GM19239 (cell line): ENCODE results near the gene PPP1R9B.

Source experiments
- DNase-seq: peaks from one replicate; pipeline ENCODE4 v3.0.0; 2011; ENCODE audit warnings: low spot score; ENCODE audit not compliant: insufficient read length
- FAIRE-seq: peaks from 2 replicates; lab custom pipeline; 2011; peaks lifted over from hg19 to GRCh38; lab: Jason Lieb, UNC

Gene PPP1R9B

GRCh38 chr17:50096758-50097157, 53.7 kb downstream of the PPP1R9B start:
- no peak for DNase-seq
- FAIRE-seq, result no peak

- FAIRE-seq (no peak), DNase-seq (no peak)
Measured at GRCh38 chr17:50096092-50096491, 54.4 kb downstream of the PPP1R9B start.

DNA sequence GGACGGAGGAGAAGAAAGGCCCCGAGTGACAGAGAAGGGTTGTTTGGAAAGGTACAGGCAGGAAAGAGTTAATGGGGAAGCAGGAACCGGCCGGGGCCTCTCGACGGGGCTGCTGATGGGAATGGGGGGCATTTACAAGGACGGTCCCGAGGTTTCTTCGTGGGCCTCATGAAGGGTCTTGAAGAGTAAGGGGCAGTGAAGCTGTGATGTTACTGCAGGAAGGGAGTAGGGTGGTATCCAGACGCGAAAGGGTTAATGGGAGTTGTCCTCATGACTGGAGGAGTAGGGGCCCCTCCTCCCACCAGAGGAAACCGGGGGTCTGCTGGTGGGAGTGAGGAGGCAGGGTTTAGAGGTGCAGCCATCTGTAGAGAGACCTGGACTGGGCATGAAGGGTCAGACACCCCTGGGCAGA, 54.8 kb downstream of the PPP1R9B start:
- no peak for DNase-seq
- no peak for FAIRE-seq

- DNase-seq (peak; percentile 98), FAIRE-seq (peak; percentile 85)
Measured at GRCh38 chr17:50094753-50095619, 55.5 kb downstream of the PPP1R9B start, which contains the start of gene PDK2. Gene PDK2, plus strand, starts transcription at chr17:50095351. Its CDS starts 85 bp downstream, at chr17:50095436.

DNA sequence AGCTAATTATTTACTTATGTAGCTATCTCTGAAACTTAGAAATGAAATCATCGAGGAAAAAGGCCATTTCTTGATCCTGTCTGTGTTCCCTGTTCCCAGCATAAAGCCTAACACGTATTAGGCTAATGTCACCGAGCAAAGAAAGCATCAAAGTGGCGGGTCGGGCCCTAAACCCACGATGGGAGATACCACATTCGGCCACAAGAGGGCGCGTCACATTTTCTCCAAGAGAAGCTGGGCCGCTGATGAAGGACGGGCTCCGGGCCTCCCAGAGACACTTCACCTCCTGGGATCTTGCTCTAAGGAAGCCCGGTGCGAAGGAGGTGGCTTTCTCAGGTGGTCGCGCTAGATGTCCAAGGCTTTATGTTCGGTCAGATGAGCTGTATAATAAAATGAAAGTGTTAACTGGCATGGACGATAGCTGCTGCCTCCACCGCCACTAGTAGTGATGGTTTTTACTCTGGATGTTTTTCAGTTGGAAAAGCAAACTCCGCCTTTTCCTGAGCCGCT, 56.2 kb downstream of the PPP1R9B start:
- DNase-seq (peak; percentile 74), FAIRE-seq (peak; percentile 84)

DNA sequence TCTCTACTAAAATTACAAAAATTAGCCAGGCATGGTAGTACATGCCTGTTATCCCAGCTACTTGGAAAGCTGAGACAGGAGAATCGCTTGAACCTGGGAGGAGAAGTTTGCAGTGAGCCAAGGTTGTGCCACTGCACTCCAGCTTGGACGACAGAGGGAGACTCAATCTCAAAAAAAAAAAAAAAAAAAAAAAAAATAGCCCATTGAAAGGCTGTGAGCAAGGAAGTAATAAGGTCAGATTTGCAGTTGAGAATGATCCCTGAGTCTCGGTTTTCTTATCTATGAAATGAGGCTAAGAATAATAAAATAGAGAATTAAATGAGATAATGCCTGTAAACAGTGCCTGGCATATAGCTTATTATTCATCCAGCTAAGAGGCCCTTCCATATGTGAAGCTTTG, 56.7 kb downstream of the PPP1R9B start:
- FAIRE-seq, result no peak
- no peak for DNase-seq

DNA sequence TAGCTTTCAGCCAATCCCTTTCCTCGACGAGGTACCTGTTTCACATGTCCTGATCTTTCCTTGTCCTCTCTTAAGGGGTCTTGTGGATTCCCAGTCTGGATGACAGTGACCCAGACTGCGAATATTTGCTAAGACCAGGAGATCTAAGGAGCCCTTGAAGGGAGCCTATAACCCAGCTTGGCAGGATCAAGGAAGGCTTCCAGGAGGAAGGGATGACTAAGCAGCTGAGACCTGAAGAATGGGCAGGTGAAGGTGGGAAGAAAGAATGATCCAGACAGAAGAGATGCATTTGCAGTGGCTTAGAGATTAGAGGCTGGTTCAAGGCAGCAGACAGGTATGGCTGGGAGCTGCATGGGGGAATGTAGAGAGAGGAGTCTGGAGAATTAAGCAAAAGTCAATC, 57.2 kb downstream of the PPP1R9B start:
- no peak for FAIRE-seq
- no peak for DNase-seq

GRCh38 chr17:50091918-50092285, 58.6 kb downstream of the PPP1R9B start:
- FAIRE-seq (no peak), DNase-seq (no peak)

DNA sequence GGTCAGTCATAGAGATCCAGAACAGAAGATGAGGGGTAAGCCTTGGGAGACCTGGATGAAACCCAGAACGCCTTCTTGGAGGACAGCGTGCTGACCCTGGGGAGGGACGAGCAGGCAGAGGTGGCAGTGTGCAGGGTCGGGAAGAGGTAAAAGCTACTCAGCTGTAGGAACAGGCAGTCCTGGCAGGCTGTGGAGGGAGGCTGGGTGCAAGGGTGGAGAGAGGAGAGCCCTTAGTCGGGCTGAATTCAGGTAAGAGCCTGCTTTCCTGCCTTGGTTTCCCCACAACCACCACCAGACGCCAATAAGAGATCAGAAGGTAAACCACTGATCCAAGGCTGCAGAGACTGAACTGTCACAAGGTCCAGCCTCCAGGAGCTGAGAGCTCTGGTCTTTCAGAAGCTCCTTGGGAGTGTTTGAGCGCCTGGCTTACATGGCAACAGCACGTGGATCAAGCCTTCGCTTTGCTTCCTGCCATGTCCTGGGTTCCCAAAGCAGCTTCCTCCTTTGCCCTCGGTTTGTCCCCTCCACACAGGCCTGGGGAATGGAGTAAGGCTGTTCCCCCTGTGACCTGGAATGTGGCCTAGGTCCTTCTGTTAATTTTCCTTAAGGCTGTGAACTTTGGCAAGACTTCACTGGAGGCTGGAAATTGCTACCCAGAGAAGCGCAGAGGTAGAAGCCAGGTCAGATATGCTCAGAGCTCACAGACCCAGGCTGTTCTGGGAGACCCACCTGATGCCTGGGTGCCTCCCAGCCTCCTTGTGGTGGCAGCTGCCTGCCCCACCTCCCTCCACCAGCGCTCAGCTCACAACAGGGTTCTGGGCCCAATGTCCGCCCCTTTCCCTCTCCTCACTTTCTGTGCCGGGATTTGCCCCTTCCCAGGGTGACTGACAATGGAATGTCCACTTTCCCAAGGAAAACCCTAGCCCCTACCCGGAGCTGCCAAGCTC, 59.2 kb downstream of the PPP1R9B start:
- no peak for FAIRE-seq
- no peak for DNase-seq

DNA sequence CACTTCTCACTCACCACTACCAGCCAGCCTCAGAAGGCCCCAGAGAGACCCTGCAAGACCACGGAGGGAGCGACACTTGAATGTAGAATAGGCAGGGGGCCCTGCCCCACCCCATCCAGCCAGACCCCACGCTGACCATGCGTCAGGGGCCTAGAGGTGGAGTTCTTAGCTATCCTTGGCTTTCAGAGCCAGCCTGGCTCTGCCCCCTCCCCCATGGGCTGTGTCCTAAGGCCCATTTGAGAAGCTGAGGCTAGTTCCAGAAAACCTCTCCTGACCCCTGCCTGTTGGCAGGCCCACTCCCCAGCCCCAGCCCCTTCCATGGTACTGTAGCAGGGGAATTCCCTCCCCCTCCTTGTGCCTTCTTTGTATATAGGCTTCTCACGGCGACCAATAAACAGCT, 60.4 kb downstream of the PPP1R9B start:
- FAIRE-seq (no peak), DNase-seq (no peak)

- DNase-seq, result no peak
- no peak for FAIRE-seq
Measured at GRCh38 chr17:50088952-50089825, 61.3 kb downstream of the PPP1R9B start.

DNA sequence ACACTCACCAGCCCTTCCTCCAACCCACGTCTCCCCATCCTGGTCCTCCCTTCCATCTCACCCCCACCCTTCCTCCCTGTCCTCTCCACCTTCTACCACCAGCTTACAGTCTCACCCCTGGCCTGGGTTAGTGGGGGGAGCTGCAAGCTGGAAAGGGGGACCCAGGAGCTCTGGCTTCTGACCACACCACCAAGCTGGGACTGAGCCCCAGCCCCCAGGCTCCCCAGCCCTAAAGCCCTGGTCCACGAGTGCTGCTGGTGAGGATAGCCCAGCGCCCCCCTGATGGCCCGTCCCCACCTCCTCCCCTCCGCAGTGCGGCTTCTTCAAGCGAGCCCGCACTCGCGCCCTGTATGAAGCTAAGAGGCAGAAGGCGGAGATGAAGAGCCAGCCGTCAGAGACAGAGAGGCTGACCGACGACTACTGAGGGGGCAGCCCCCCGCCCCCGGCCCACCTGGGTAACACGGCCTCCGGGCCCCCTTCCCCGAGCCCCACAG, 62.5 kb downstream of the PPP1R9B start:
- no peak for DNase-seq
- FAIRE-seq, result no peak

GRCh38 chr17:50087246-50087911, 63.1 kb downstream of the PPP1R9B start:
- peak; percentile 90 for FAIRE-seq
- DNase-seq, result peak; percentile 82
